ENCODE data around the gene FANCD2OS.

GRCh38 chr3:10121064-10121463 is 13.0 kb upstream of the FANCD2OS start:
- TF ChIP-seq EP300 (IDR thresholded peaks at IDR 0.05) (no peak), CTCF (IDR thresholded peaks at IDR 0.05) (no peak)

Measured in gastroesophageal sphincter (tissue), 3 donors.